ENCODE data around the gene MAST4.
A peak's percentile ranks its signal among the peaks of the same experiment; 100 is the strongest.

The MAST4 gene

GRCh38 chr5:66606713-66607112 is 10.5 kb downstream of the MAST4 start:
- no peak for DNase-seq

- DNase-seq, result no peak
Measured at GRCh38 chr5:66608501-66608900, 12.3 kb downstream of the MAST4 start.

- no peak for DNase-seq
Measured at GRCh38 chr5:66609615-66610014, 13.4 kb downstream of the MAST4 start.

- DNase-seq, result no peak
Measured at GRCh38 chr5:66612226-66612625, 16.0 kb downstream of the MAST4 start.

- no peak for DNase-seq
Measured at GRCh38 chr5:66615136-66615535, 18.9 kb downstream of the MAST4 start.

GRCh38 chr5:66615894-66616293 is 19.7 kb downstream of the MAST4 start:
- no peak for DNase-seq

- no peak for DNase-seq
Measured at GRCh38 chr5:66616520-66617225, 20.5 kb downstream of the MAST4 start.

GRCh38 chr5:66617226-66617861 is 21.2 kb downstream of the MAST4 start:
- no peak for DNase-seq

GRCh38 chr5:66617991-66618768 is 22.0 kb downstream of the MAST4 start:
- no peak for DNase-seq

GRCh38 chr5:66620711-66621110 is 24.5 kb downstream of the MAST4 start:
- DNase-seq, result no peak

- DNase-seq, result no peak
Measured at GRCh38 chr5:66621146-66621545, 25.0 kb downstream of the MAST4 start.

GRCh38 chr5:66621736-66622135 is 25.5 kb downstream of the MAST4 start:
- DNase-seq, result no peak

- no peak for DNase-seq
Measured at GRCh38 chr5:66628561-66628960, 32.4 kb downstream of the MAST4 start.

- no peak for DNase-seq
Measured at GRCh38 chr5:66629446-66629845, 33.3 kb downstream of the MAST4 start.

- DNase-seq, result no peak
Measured at GRCh38 chr5:66633754-66634153, 37.6 kb downstream of the MAST4 start.

GRCh38 chr5:66634601-66635000 is 38.4 kb downstream of the MAST4 start:
- DNase-seq, result no peak

- DNase-seq, result no peak
Measured at GRCh38 chr5:66637994-66638393, 41.8 kb downstream of the MAST4 start.

- no peak for DNase-seq
Measured at GRCh38 chr5:66639037-66639436, 42.8 kb downstream of the MAST4 start.

- no peak for DNase-seq
Measured at GRCh38 chr5:66642538-66642937, 46.3 kb downstream of the MAST4 start.

- no peak for DNase-seq
Measured at GRCh38 chr5:66643387-66643786, 47.2 kb downstream of the MAST4 start.

GRCh38 chr5:66644111-66644510 is 47.9 kb downstream of the MAST4 start:
- DNase-seq, result no peak

GRCh38 chr5:66645039-66645438 is 48.8 kb downstream of the MAST4 start:
- no peak for DNase-seq

GRCh38 chr5:66646570-66646969 is 50.4 kb downstream of the MAST4 start:
- peak; percentile 73 for DNase-seq
